Occipital lobe (tissue), 3 donors: ENCODE results near the gene ARMH3. TPM values are rescaled to one million over a fixed set of nuclear protein-coding genes. Genes with fewer than 3 reads are reported as not detected.

Source experiments
- DNase-seq: peaks from one replicate; lab custom pipeline; 2025; lab: John Stamatoyannopoulos, UW
- small RNA-seq: library from RNA; depleted of rRNA; stranded (forward); fragments of <200 nt; gene quantifications from one replicate; pipeline ENCODE3, GENCODE V24; 2014
- total RNA-seq: library from RNA; depleted of rRNA; stranded (reverse); fragments of >200 nt; gene quantifications from one replicate; pipeline ENCODE4 v1.2.3, GENCODE V29; 2014

The ARMH3 gene
- total RNA-seq, 1 donor from 2014 or later = 25.1 TPM

GRCh38 chr10:101797403-101798059, 258.4 kb downstream of the ARMH3 start:
- no peak for DNase-seq

Small RNAs within 50 kb of the gene (small RNA-seq; reads per million reads assigned to genes)
- gene AL500527.1 = not detected
- gene AL500527.2 = not detected
- gene RF00017 = not detected
- not detected for gene RF00019

Other genes with a start within 250 kb of the ARMH3 start
- 349 TPM for gene OGA, start 237.7 kb downstream of the ARMH3 start, total RNA-seq
- 6.9 TPM for gene KCNIP2, start 212.4 kb downstream of the ARMH3 start, total RNA-seq
- 17.5 TPM for gene HPS6, start 9.2 kb upstream of the ARMH3 start, total RNA-seq
- gene LDB1, start 64.2 kb upstream of the ARMH3 start, total RNA-seq = 70.8 TPM
- 8.4 TPM for gene PPRC1, start 76.9 kb upstream of the ARMH3 start, total RNA-seq
- 32.4 TPM for gene NOLC1, start 96.2 kb upstream of the ARMH3 start, total RNA-seq
- gene ELOVL3, start 170.1 kb upstream of the ARMH3 start, total RNA-seq = 0.16 TPM
- gene PITX3, start 185.3 kb upstream of the ARMH3 start, total RNA-seq = not detected
- gene GBF1, start 189.4 kb upstream of the ARMH3 start, total RNA-seq = 16.5 TPM